ELR (cell line): Measurements from ENCODE around the gene OSM.
"Not testable (repeated sequence)": the region's sequence is repeated elsewhere in the genome, so short reads cannot be mapped to it uniquely, and the experiment has no call there.

Experiments
- DNase-seq: peaks from one replicate; pipeline ENCODE4 v3.0.0-alpha.2; 2015; ENCODE audit warnings: low read depth

Gene OSM

GRCh38 chr22:30227438-30228228 lies 39.0 kb downstream of the OSM start:
- no peak for DNase-seq

- DNase-seq = peak; percentile 75
Observed at GRCh38 chr22:30226192-30226832, 40.3 kb downstream of the OSM start.

GRCh38 chr22:30225220-30225927 lies 41.3 kb downstream of the OSM start:
- DNase-seq = no peak

GRCh38 chr22:30224161-30224857 lies 42.3 kb downstream of the OSM start:
- DNase-seq = peak; percentile 91

- DNase-seq = no peak
Observed at GRCh38 chr22:30223303-30223702, 43.3 kb downstream of the OSM start.

GRCh38 chr22:30222321-30222720 lies 44.3 kb downstream of the OSM start:
- no peak for DNase-seq

- no peak for DNase-seq
Observed at GRCh38 chr22:30221121-30221992, 45.3 kb downstream of the OSM start.

- DNase-seq = no peak
Observed at GRCh38 chr22:30220338-30221012, 46.2 kb downstream of the OSM start.

GRCh38 chr22:30219668-30220278 lies 46.9 kb downstream of the OSM start:
- no peak for DNase-seq

GRCh38 chr22:30219049-30219654 lies 47.5 kb downstream of the OSM start:
- DNase-seq = no peak

GRCh38 chr22:30217698-30218560 lies 48.7 kb downstream of the OSM start:
- DNase-seq = no peak

- no peak for DNase-seq
Observed at GRCh38 chr22:30216710-30217109, 49.9 kb downstream of the OSM start.

- DNase-seq = not testable (repeated sequence)
Observed at GRCh38 chr22:30216272-30216671, 50.4 kb downstream of the OSM start.

- peak; percentile 27 for DNase-seq
Observed at GRCh38 chr22:30214703-30215407, 51.8 kb downstream of the OSM start.

GRCh38 chr22:30212996-30213441 lies 53.6 kb downstream of the OSM start:
- DNase-seq = peak; percentile 71
